HepG2 (cell line): Measurements from ENCODE around the gene CD300LG. TPM values are rescaled to one million over a fixed set of nuclear protein-coding genes. Genes with fewer than 3 reads are reported as not detected.
A peak's percentile ranks its signal among the peaks of the same experiment; 100 is the strongest.

Source experiments
- ATAC-seq: fragments of 200-7000 bp; cut with Tn5 transposase; 3 replicates; pipeline ENCODE4 v1.9.1; 2020; ENCODE audit warnings: mild to moderate bottlenecking, moderate library complexity
- BruUV-seq: library from RNA; stranded (reverse); fragments of 400-500 nt; replicated peaks from 2 replicates; lab custom pipeline; 2021; lab: Mats Ljungman, UMichigan
- CTCF ChIA-PET: fragments of 300-600 bp; formaldehyde crosslinking; extraction: SDS; loops from one replicate; lab custom pipeline; 2021; ENCODE audit warnings: low total read pairs, inconsistent platforms, low intra/inter-chr PET ratio; lab: Yijun Ruan, JAX
- POLR2A ChIA-PET: fragments of 350-600 bp; sonication (Branson Sonifier 250); formaldehyde crosslinking; loops from one replicate; lab custom pipeline; 2020; ENCODE audit warnings: antibody characterized with exemption, inconsistent platforms; lab: Yijun Ruan, JAX
- DNase-seq: peaks from one replicate; pipeline ENCODE4 v3.0.0-alpha.2; 2015; ENCODE audit warnings: low spot score
- FAIRE-seq: peaks from 3 replicates; lab custom pipeline; 2011; peaks lifted over from hg19 to GRCh38; lab: Jason Lieb, UNC
- H2AFZ ChIP-seq: one replicate; pipeline ENCODE4 v1.6.1; 2011; ENCODE audit warnings: low read length, inconsistent platforms
- H3K27ac ChIP-seq: fragments of 300-600 bp; 3 replicates; pipeline ENCODE4 v1.8.0; 2011; ENCODE audit warnings: mixed run types, mild to moderate bottlenecking, mixed read lengths, low read length, inconsistent platforms; ENCODE audit not compliant: insufficient read depth; ENCODE audit errors: extremely low read length
- H3K27me3 ChIP-seq, 2 experiments: fragments of 200-600 bp in 1 of 2; 2 replicates in 1 of 2; 3 replicates in 1 of 2; pipeline versions ENCODE4 v1.6.0 to v1.8.0; 2011; ENCODE audit warnings: low read length in 2 of 2, mild to moderate bottlenecking in 2 of 2, moderate library complexity in 2 of 2, inconsistent platforms in 1 of 2; ENCODE audit not compliant: insufficient read depth in 2 of 2, control insufficient read depth in 1 of 2
- H3K36me3 ChIP-seq, 2 experiments: fragments of 200-600 bp in 1 of 2; replicated peaks in 1 of 2; 2 replicates in 1 of 2; 3 replicates in 1 of 2; pipeline versions ENCODE4 v1.5.1 to v1.8.0; 2011; ENCODE audit warnings: low read length in 2 of 2, inconsistent platforms in 1 of 2; ENCODE audit not compliant: insufficient read depth in 2 of 2, control insufficient read depth in 1 of 2
- H3K4me1 ChIP-seq: 2 replicates; pipeline ENCODE4 v1.5.1; 2012; ENCODE audit warnings: low read length, inconsistent platforms; ENCODE audit not compliant: insufficient read depth
- H3K4me2 ChIP-seq: 2 replicates; pipeline ENCODE4 v1.6.0; 2011; ENCODE audit warnings: low read depth, low read length, inconsistent platforms
- H3K4me3 ChIP-seq, 3 experiments: fragments of 200-600 bp in 1 of 3; sonication (generic), shearing (Covaris generic) in 1 of 3; replicated peaks in 1 of 3; 2 replicates each; pipeline ENCODE4 v1.5.1; 2011 to 2016; ENCODE audit warnings: low read length in 3 of 3, inconsistent platforms in 2 of 3, low read depth in 2 of 3, mild to moderate bottlenecking in 2 of 3, control low read depth in 1 of 3, mixed read lengths in 1 of 3; ENCODE audit not compliant: insufficient read depth in 1 of 3
- H3K79me2 ChIP-seq: one replicate; pipeline ENCODE4 v1.6.1; 2011; ENCODE audit warnings: low read length, inconsistent platforms; ENCODE audit not compliant: insufficient read depth
- H3K9ac ChIP-seq: 2 replicates; pipeline ENCODE4 v1.6.0; 2011; ENCODE audit warnings: mild to moderate bottlenecking, low read depth, low read length, inconsistent platforms; ENCODE audit not compliant: insufficient read depth
- H3K9me3 ChIP-seq: 2 replicates; pipeline ENCODE4 v1.5.1; 2012; ENCODE audit warnings: mild to moderate bottlenecking, low read length
- H4K20me1 ChIP-seq: 2 replicates; pipeline ENCODE4 v1.6.0; 2011; ENCODE audit warnings: inconsistent platforms, mild to moderate bottlenecking, low read length, moderate library complexity; ENCODE audit not compliant: insufficient read depth
- MAFG ChIP-seq: sonication (generic); formaldehyde crosslinking; IDR thresholded peaks from 2 replicates; pipeline ENCODE4 v1.5.1; 2020; ENCODE audit warnings: mild to moderate bottlenecking, missing genetic modification reagents
- RFX1 ChIP-seq: fragments of 450-650 bp; IDR thresholded peaks from 2 replicates; pipeline ENCODE4 v1.6.1; 2017
- WGBS: methylation state at CpG from one replicate; pipeline ENCODE4 v1.1.6; 2017; ENCODE audit warnings: low lambda C conversion rate; 5-methylcytosine and 5-hydroxymethylcytosine counted together
- in situ Hi-C: cut with HindIII; loops from 2 replicates; pipeline ENCODE4 v1.10.0; 2017; ENCODE audit warnings: low pct_unique_long_range_greater_than_20kb; ENCODE audit not compliant: extremely low pct_ligation_motif_present
- intact Hi-C: fragments of 100-400 bp; cut with micrococcal nuclease; formaldehyde crosslinking; loops from one replicate; pipeline ENCODE4 v1.10.0; 2022; ENCODE audit not compliant: unreplicated experiment
- polyA plus RNA-seq, 8 experiments: library from polyadenylated mRNA; depleted of rRNA in 3 of 8; stranded (reverse) in 7 of 8; unstranded in 1 of 8; fragments of >200 nt; fragmentation: Illumina TruSeq in 4 of 8; extraction: Trizol in 4 of 8; gene quantifications; 2 replicates each; pipeline versions ENCODE4 v1.2.1 to v1.2.3, GENCODE V29; 2011 to 2016; ENCODE audit warnings: low read depth in 4 of 8, missing spikeins in 1 of 8, mixed read lengths in 1 of 8; ENCODE audit not compliant: insufficient read depth in 1 of 8
- total RNA-seq, 5 experiments: library from RNA; depleted of rRNA; stranded (reverse); fragments of >200 nt; fragmentation: Illumina TruSeq; extraction: Trizol; gene quantifications; 2 replicates each; pipeline ENCODE4 v1.2.3, GENCODE V29; 2016; ENCODE audit warnings: low read depth in 1 of 5
- TF ChIP-seq, protein P1 (sequence below): sonication (generic); formaldehyde crosslinking; IDR thresholded peaks from 2 replicates; pipeline ENCODE4 v1.4.0; 2020; ENCODE audit warnings: missing genetic modification reagents, mild to moderate bottlenecking, borderline replicate concordance

CD300LG gene
- total and polyA plus RNA-seq, 2 of the 13 experiments (the other 11 are each of a cell fraction or from before 2014, with no cell fraction given): not detected

DNA sequence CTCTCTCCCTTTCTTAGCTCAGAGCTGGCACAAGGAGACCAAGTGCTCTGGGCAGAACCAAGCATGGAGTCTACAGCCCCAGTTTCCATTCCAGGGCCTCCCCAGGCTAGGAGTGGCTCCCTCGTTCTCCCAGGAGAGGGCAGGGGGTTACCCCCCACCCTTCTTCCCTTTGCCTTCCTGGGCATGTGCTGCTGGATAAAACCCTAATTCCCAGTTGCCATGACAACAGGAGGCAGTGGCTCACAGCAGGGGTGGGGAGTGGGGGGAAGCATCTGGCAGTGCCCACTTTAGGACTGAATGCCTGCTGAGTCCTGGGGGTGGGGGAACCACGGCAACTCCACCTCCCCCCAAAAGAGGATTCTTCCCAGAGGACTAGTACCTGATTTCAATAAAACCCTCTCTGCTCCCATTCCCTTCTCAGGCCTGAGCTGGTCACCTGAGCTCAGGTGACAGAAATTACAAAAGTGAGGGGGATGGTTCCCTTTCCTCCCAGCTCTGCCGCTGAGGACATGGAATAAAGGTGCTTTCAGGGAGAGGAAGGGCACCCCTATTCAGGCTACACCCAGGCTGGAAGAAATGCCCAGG is 58.5 kb downstream of the CD300LG start:
- ATAC-seq (no peak), FAIRE-seq (no peak)
- H3K4me2 ChIP-seq: peak overlapping the region; percentile 63; the same call in 1 of the 2 replicates

More for the DNA sequence above, 58.5 kb downstream of the CD300LG start:
- WGBS: 30% methylated on average over 3 of the region's 3 CpGs
- Histone ChIP-seq H4K20me1 (peaks cover 2% of the 10 kb centered on the region; the same call in 1 of the 2 replicates), H3K79me2 (no peaks in the 10 kb centered on the region), H3K4me1 (peaks cover 35% of the 10 kb centered on the region), H3K9ac (no peak overlapping the region), H3K27ac (no peak overlapping the region), H3K9me3 (no peaks in the 10 kb centered on the region), H3K36me3 (no peaks in the 10 kb centered on the region), H3K27me3 (peaks cover 22 to 90% of the 10 kb centered on the region in 2 experiments), H3K4me3 (peak overlapping the region in 1 of 3 experiments; percentile 69; a peak in 1 of 6 replicates), H2AFZ (no peak overlapping the region)
- ChIA-PET CTCF (no interaction called here), POLR2A (no interaction called here)
- TF ChIP-seq MAFG (no peak), RFX1 (peak; percentile 53; the same call in 1 of the 2 replicates)
- TF ChIP-seq, protein P1, sequence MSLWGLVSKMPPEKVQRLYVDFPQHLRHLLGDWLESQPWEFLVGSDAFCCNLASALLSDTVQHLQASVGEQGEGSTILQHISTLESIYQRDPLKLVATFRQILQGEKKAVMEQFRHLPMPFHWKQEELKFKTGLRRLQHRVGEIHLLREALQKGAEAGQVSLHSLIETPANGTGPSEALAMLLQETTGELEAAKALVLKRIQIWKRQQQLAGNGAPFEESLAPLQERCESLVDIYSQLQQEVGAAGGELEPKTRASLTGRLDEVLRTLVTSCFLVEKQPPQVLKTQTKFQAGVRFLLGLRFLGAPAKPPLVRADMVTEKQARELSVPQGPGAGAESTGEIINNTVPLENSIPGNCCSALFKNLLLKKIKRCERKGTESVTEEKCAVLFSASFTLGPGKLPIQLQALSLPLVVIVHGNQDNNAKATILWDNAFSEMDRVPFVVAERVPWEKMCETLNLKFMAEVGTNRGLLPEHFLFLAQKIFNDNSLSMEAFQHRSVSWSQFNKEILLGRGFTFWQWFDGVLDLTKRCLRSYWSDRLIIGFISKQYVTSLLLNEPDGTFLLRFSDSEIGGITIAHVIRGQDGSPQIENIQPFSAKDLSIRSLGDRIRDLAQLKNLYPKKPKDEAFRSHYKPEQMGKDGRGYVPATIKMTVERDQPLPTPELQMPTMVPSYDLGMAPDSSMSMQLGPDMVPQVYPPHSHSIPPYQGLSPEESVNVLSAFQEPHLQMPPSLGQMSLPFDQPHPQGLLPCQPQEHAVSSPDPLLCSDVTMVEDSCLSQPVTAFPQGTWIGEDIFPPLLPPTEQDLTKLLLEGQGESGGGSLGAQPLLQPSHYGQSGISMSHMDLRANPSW: no peak
- BruUV-seq: no TSS peak
- intact Hi-C loops: no loop called here
- DNase-seq: no peak
- in situ Hi-C loops: no loop called here
